T-helper 2 cell treated with Interferon-gamma antibody and Interleukin-4, amounts not matched to agents 5 μg/mL and 100 μg/mL, for 36 hours (primary cell): ENCODE measurements around the gene PLCB3.

Source experiments
- DNase-seq: peaks from one replicate; pipeline ENCODE4 v3.0.0; 2021; ENCODE audit warnings: low spot score
- H3K27ac Mint-ChIP-seq: one replicate; pipeline ENCODE4 v1.8.0; 2021; ENCODE audit warnings: mild to moderate bottlenecking, mixed read lengths
- H3K27me3 Mint-ChIP-seq: one replicate; pipeline ENCODE4 v1.8.0; 2021; ENCODE audit warnings: low read depth, mixed read lengths
- H3K36me3 Mint-ChIP-seq: one replicate; pipeline ENCODE4 v1.8.0; 2021; ENCODE audit warnings: low read depth, mixed read lengths
- H3K4me1 Mint-ChIP-seq: one replicate; pipeline ENCODE4 v1.8.0; 2021; ENCODE audit warnings: low read depth, mixed read lengths
- H3K4me3 Mint-ChIP-seq: one replicate; pipeline ENCODE4 v1.8.0; 2022; ENCODE audit warnings: mild to moderate bottlenecking, moderate library complexity, mixed read lengths
- H3K9me3 Mint-ChIP-seq: one replicate; pipeline ENCODE4 v1.8.0; 2021; ENCODE audit warnings: mixed read lengths

The PLCB3 gene

GRCh38 chr11:64256300-64256699 is 5.0 kb downstream of the PLCB3 start:
- Mint-ChIP-seq H3K27me3 (no peaks in the 10 kb centered on the region), H3K4me1 (peaks cover 11% of the 10 kb centered on the region), H3K27ac (no peak overlapping the region), H3K4me3 (no peak overlapping the region), H3K36me3 (peaks cover 14% of the 10 kb centered on the region), H3K9me3 (no peaks in the 10 kb centered on the region)
- no peak for DNase-seq

GRCh38 chr11:64258356-64258755 is 7.0 kb downstream of the PLCB3 start:
- no peak for DNase-seq
- H3K4me3 Mint-ChIP-seq = no peak overlapping the region
- H3K4me1 Mint-ChIP-seq = peaks cover 3% of the 10 kb centered on the region
- no peaks in the 10 kb centered on the region for H3K27me3 Mint-ChIP-seq
- peaks cover 19% of the 10 kb centered on the region for H3K36me3 Mint-ChIP-seq
- H3K9me3 Mint-ChIP-seq = no peaks in the 10 kb centered on the region
- no peak overlapping the region for H3K27ac Mint-ChIP-seq

GRCh38 chr11:64258946-64259532 is 7.7 kb downstream of the PLCB3 start:
- no peaks in the 10 kb centered on the region for H3K27me3 Mint-ChIP-seq
- H3K4me1 Mint-ChIP-seq = peaks cover 2% of the 10 kb centered on the region
- no peak overlapping the region for H3K27ac Mint-ChIP-seq
- DNase-seq = no peak
- peaks cover 19% of the 10 kb centered on the region for H3K36me3 Mint-ChIP-seq
- no peak overlapping the region for H3K4me3 Mint-ChIP-seq
- no peaks in the 10 kb centered on the region for H3K9me3 Mint-ChIP-seq

GRCh38 chr11:64259533-64260067 is 8.3 kb downstream of the PLCB3 start:
- H3K4me1 Mint-ChIP-seq = peaks cover 2% of the 10 kb centered on the region

GRCh38 chr11:64260147-64260708 is 8.9 kb downstream of the PLCB3 start:
- no peak for DNase-seq
- Mint-ChIP-seq H3K4me3 (no peak overlapping the region), H3K27me3 (no peaks in the 10 kb centered on the region), H3K4me1 (peaks cover 2% of the 10 kb centered on the region), H3K27ac (no peak overlapping the region), H3K9me3 (no peaks in the 10 kb centered on the region), H3K36me3 (peaks cover 19% of the 10 kb centered on the region)

More at GRCh38 chr11:64259533-64260067, 8.3 kb downstream of the PLCB3 start:
- Mint-ChIP-seq H3K9me3 (no peaks in the 10 kb centered on the region), H3K27me3 (no peaks in the 10 kb centered on the region), H3K36me3 (peaks cover 19% of the 10 kb centered on the region), H3K4me3 (no peak overlapping the region), H3K27ac (no peak overlapping the region)
- DNase-seq = no peak

GRCh38 chr11:64261556-64262080 is 10.3 kb downstream of the PLCB3 start:
- Mint-ChIP-seq H3K9me3 (no peaks in the 10 kb centered on the region), H3K4me1 (peaks cover 2% of the 10 kb centered on the region)

GRCh38 chr11:64262271-64263002 is 11.1 kb downstream of the PLCB3 start:
- Mint-ChIP-seq H3K27me3 (no peaks in the 10 kb centered on the region), H3K4me1 (peaks cover 2% of the 10 kb centered on the region), H3K4me3 (no peak overlapping the region), H3K27ac (no peak overlapping the region), H3K36me3 (peaks cover 21% of the 10 kb centered on the region), H3K9me3 (no peaks in the 10 kb centered on the region)
- no peak for DNase-seq

More at GRCh38 chr11:64261556-64262080, 10.3 kb downstream of the PLCB3 start:
- no peaks in the 10 kb centered on the region for H3K27me3 Mint-ChIP-seq
- DNase-seq = no peak
- H3K4me3 Mint-ChIP-seq = no peak overlapping the region
- peaks cover 21% of the 10 kb centered on the region for H3K36me3 Mint-ChIP-seq
- no peak overlapping the region for H3K27ac Mint-ChIP-seq

- H3K4me3 Mint-ChIP-seq = no peak overlapping the region
- H3K27me3 Mint-ChIP-seq = no peaks in the 10 kb centered on the region
- peaks cover 21% of the 10 kb centered on the region for H3K36me3 Mint-ChIP-seq
- H3K27ac Mint-ChIP-seq = no peak overlapping the region
- DNase-seq = no peak
- H3K9me3 Mint-ChIP-seq = no peaks in the 10 kb centered on the region
- H3K4me1 Mint-ChIP-seq = peaks cover 9% of the 10 kb centered on the region
Measured at GRCh38 chr11:64263021-64263946, 12.0 kb downstream of the PLCB3 start.

- H3K4me3 Mint-ChIP-seq = no peak overlapping the region
- no peaks in the 10 kb centered on the region for H3K27me3 Mint-ChIP-seq
- no peaks in the 10 kb centered on the region for H3K9me3 Mint-ChIP-seq
- H3K36me3 Mint-ChIP-seq = peaks cover 19% of the 10 kb centered on the region
- no peak overlapping the region for H3K27ac Mint-ChIP-seq
- H3K4me1 Mint-ChIP-seq = peaks cover 13% of the 10 kb centered on the region
- DNase-seq = no peak
Measured at GRCh38 chr11:64263947-64264317, 12.6 kb downstream of the PLCB3 start.

GRCh38 chr11:64264371-64264852 is 13.1 kb downstream of the PLCB3 start:
- no peaks in the 10 kb centered on the region for H3K27me3 Mint-ChIP-seq
- no peak for DNase-seq
- H3K27ac Mint-ChIP-seq = no peak overlapping the region
- no peak overlapping the region for H3K4me3 Mint-ChIP-seq
- peaks cover 14% of the 10 kb centered on the region for H3K4me1 Mint-ChIP-seq
- H3K36me3 Mint-ChIP-seq = peaks cover 18% of the 10 kb centered on the region
- H3K9me3 Mint-ChIP-seq = no peaks in the 10 kb centered on the region

GRCh38 chr11:64265176-64266160 is 14.1 kb downstream of the PLCB3 start:
- H3K27ac Mint-ChIP-seq = no peak overlapping the region
- no peak for DNase-seq
- peaks cover 18% of the 10 kb centered on the region for H3K4me1 Mint-ChIP-seq
- H3K36me3 Mint-ChIP-seq = peaks cover 13% of the 10 kb centered on the region
- no peak overlapping the region for H3K4me3 Mint-ChIP-seq
- H3K9me3 Mint-ChIP-seq = no peaks in the 10 kb centered on the region
- no peaks in the 10 kb centered on the region for H3K27me3 Mint-ChIP-seq

- no peak overlapping the region for H3K4me3 Mint-ChIP-seq
- H3K9me3 Mint-ChIP-seq = no peaks in the 10 kb centered on the region
- no peak overlapping the region for H3K27ac Mint-ChIP-seq
- no peaks in the 10 kb centered on the region for H3K27me3 Mint-ChIP-seq
- DNase-seq = no peak
- peaks cover 13% of the 10 kb centered on the region for H3K36me3 Mint-ChIP-seq
- H3K4me1 Mint-ChIP-seq = peaks cover 18% of the 10 kb centered on the region
Measured at GRCh38 chr11:64266339-64266738, 15.0 kb downstream of the PLCB3 start.
